K562 (cell line): ENCODE measurements around the gene MMP2. TPM values are rescaled to one million over a fixed set of nuclear protein-coding genes. Genes with fewer than 3 reads are reported as not detected.

Experiments
- ATAC-seq: fragments of 200-7000 bp; cut with Tn5 transposase; 3 replicates; pipeline ENCODE4 v1.9.1; 2020; ENCODE audit warnings: moderate library complexity
- BruUV-seq: library from RNA; stranded (reverse); fragments of 400-500 nt; replicated peaks from 2 replicates; lab custom pipeline; 2021; lab: Mats Ljungman, UMichigan
- CTCF ChIA-PET: fragments of 300-600 bp; formaldehyde crosslinking; extraction: SDS; loops from one replicate; lab custom pipeline; 2021; ENCODE audit warnings: low intra/inter-chr PET ratio; lab: Yijun Ruan, JAX
- POLR2A ChIA-PET: fragments of 300-600, 350-650 bp; sonication (Branson Sonifier 250); formaldehyde crosslinking; extraction: SDS; loops from one replicate; lab custom pipeline; 2021; ENCODE audit warnings: antibody characterized with exemption, inconsistent platforms; lab: Yijun Ruan, JAX
- DNase-seq, 4 experiments: peaks; one replicate each; pipeline versions ENCODE4 v3.0.0 to v3.0.0-alpha.2; 2011 to 2018; ENCODE audit warnings: low spot score in 3 of 4, mixed read lengths in 3 of 4; ENCODE audit errors: extremely low read depth in 1 of 4
- FAIRE-seq: peaks from 2 replicates; lab custom pipeline; 2011; peaks lifted over from hg19 to GRCh38; lab: Jason Lieb, UNC
- H2AFZ ChIP-seq: 2 replicates; pipeline ENCODE4 v1.6.0; 2011; ENCODE audit warnings: low read depth, low read length, control low read depth, inconsistent platforms
- H3K27ac ChIP-seq: fragments of 200-600 bp; 3 replicates; pipeline ENCODE4 v1.8.0; 2011; ENCODE audit warnings: low read depth, mild to moderate bottlenecking, control low read depth, inconsistent platforms, low read length, moderate library complexity, mixed read lengths; ENCODE audit errors: extremely low read depth
- H3K27me3 ChIP-seq, 2 experiments: fragments of 300-600 bp in 1 of 2; 2 replicates in 1 of 2; 3 replicates in 1 of 2; pipeline versions ENCODE4 v1.6.0 to v1.8.0; 2011; ENCODE audit warnings: inconsistent platforms in 2 of 2, low read length in 2 of 2, mild to moderate bottlenecking in 1 of 2, mixed read lengths in 1 of 2, moderate library complexity in 1 of 2; ENCODE audit not compliant: control insufficient read depth in 2 of 2, insufficient read depth in 2 of 2
- H3K36me3 ChIP-seq: fragments of 300-600 bp; 3 replicates; pipeline ENCODE4 v1.8.0; 2011; ENCODE audit warnings: mild to moderate bottlenecking, low read length, inconsistent platforms; ENCODE audit not compliant: control insufficient read depth, insufficient read depth
- H3K4me1 ChIP-seq, 2 experiments: fragments of 200-600 bp in 1 of 2; replicated peaks in 1 of 2; 2 replicates in 1 of 2; 3 replicates in 1 of 2; pipeline versions ENCODE4 v1.5.1 to v1.8.0; 2011; ENCODE audit warnings: inconsistent platforms in 2 of 2, low read length in 2 of 2, mild to moderate bottlenecking in 1 of 2, mixed read lengths in 1 of 2, moderate library complexity in 1 of 2; ENCODE audit not compliant: control insufficient read depth in 2 of 2, insufficient read depth in 2 of 2
- H3K4me2 ChIP-seq: 2 replicates; pipeline ENCODE4 v1.6.1; 2011; ENCODE audit warnings: low read length, control low read depth, inconsistent platforms, mixed read lengths; ENCODE audit not compliant: insufficient read depth
- H3K4me3 ChIP-seq: fragments of 200-600 bp; sonication (generic), shearing (Covaris generic); 2 replicates; pipeline ENCODE4 v1.5.1; 2016; ENCODE audit warnings: control low read depth, inconsistent platforms
- H3K79me2 ChIP-seq: fragments of 200-600 bp; 3 replicates; pipeline ENCODE4 v1.8.0; 2011; ENCODE audit warnings: low read length, inconsistent platforms; ENCODE audit not compliant: control insufficient read depth, insufficient read depth
- H3K9ac ChIP-seq, 2 experiments: 2 replicates each; pipeline versions ENCODE4 v1.6.0 to v1.6.1; 2011; ENCODE audit warnings: low read depth in 2 of 2, low read length in 2 of 2, control low read depth in 1 of 2, inconsistent platforms in 1 of 2, mild to moderate bottlenecking in 1 of 2, mixed read lengths in 1 of 2; ENCODE audit not compliant: insufficient read depth in 1 of 2
- H3K9me1 ChIP-seq: one replicate; pipeline ENCODE4 v1.6.0; 2011; ENCODE audit warnings: inconsistent platforms, mild to moderate bottlenecking, low read length, moderate library complexity; ENCODE audit not compliant: control insufficient read depth, insufficient read depth
- H3K9me3 ChIP-seq: replicated peaks from 2 replicates; pipeline ENCODE4 v1.5.1; 2011; ENCODE audit warnings: low read depth, low read length, inconsistent platforms; ENCODE audit not compliant: control insufficient read depth, insufficient read depth
- H4K20me1 ChIP-seq: replicated peaks from 2 replicates; pipeline ENCODE4 v1.6.1; 2011; ENCODE audit warnings: low read length, inconsistent platforms, mixed read lengths; ENCODE audit not compliant: control insufficient read depth, insufficient read depth
- ATF7 ChIP-seq: fragments of 450-650 bp; IDR thresholded peaks from 2 replicates; pipeline ENCODE4 v1.7.1; 2014; ENCODE audit warnings: mild to moderate bottlenecking, moderate library complexity
- IFI16 ChIP-seq: fragments of 250-450 bp; sonication (Bioruptor Pico); IDR thresholded peaks from 2 replicates; pipeline ENCODE4 v2.1.2; 2022; ENCODE audit warnings: mild to moderate bottlenecking, inconsistent platforms
- NEUROD1 ChIP-seq: fragments of 150-350 bp; IDR thresholded peaks from 2 replicates; pipeline ENCODE4 v1.6.1; 2014; ENCODE audit warnings: borderline replicate concordance, low read length, low read depth; ENCODE audit not compliant: partially characterized antibody
- TOE1 ChIP-seq, 2 experiments: fragments of 450-650 bp in 1 of 2; sonication (generic) in 1 of 2; formaldehyde crosslinking in 1 of 2; IDR thresholded peaks; 2 replicates each; pipeline versions ENCODE4 v1.7.1 to v1.8.0; 2016 to 2022; ENCODE audit warnings: borderline replicate concordance in 2 of 2, mild to moderate bottlenecking in 2 of 2, antibody characterized with exemption in 1 of 2, inconsistent platforms in 1 of 2, low read depth in 1 of 2, missing genetic modification reagents in 1 of 2, moderate library complexity in 1 of 2
- ZNF212 ChIP-seq: fragments of 450-650 bp; formaldehyde crosslinking; IDR thresholded peaks from 2 replicates; pipeline ENCODE4 v1.4.0; 2020; ENCODE audit warnings: mild to moderate bottlenecking
- ZNF830 ChIP-seq: fragments of 250-450 bp; sonication (Bioruptor Pico); IDR thresholded peaks from 2 replicates; pipeline ENCODE4 v1.5.0; 2021; ENCODE audit warnings: mild to moderate bottlenecking
- WGBS: fragments of 100-300 bp; shearing (Covaris generic); methylation state at CpG from one replicate; pipeline ENCODE4 v1.1.6; 2016; ENCODE audit warnings: low coverage, mixed read lengths; ENCODE audit not compliant: insufficient coverage; ENCODE audit errors: missing lambda C conversion rate; 5-methylcytosine and 5-hydroxymethylcytosine counted together
- in situ Hi-C: fragments of 300-500 bp; cut with MboI; formaldehyde crosslinking; loops from 4 replicates; pipeline ENCODE4 v1.15.0; 2018; ENCODE audit warnings: inconsistent platforms, mixed read lengths
- intact Hi-C: fragments of 100-400 bp; cut with micrococcal nuclease; formaldehyde crosslinking; loops from 2 replicates; pipeline ENCODE4 v1.14.2; 2022
- polyA plus RNA-seq, 8 experiments: library from polyadenylated mRNA; depleted of rRNA in 4 of 8; stranded (reverse) in 5 of 8; unstranded in 3 of 8; fragments of >200 nt; fragmentation: Nextera tagmentation in 2 of 8; fragmentation: Illumina TruSeq in 1 of 8; extraction: Ambion mirVana in 2 of 8; extraction: Trizol in 1 of 8; gene quantifications; 2 replicates each; pipeline versions ENCODE4 v1.2.1 to v1.2.3, GENCODE V29; 2011 to 2014; ENCODE audit warnings: inconsistent platforms in 1 of 8, missing spikeins in 1 of 8
- total RNA-seq, 7 experiments: library from RNA; depleted of rRNA in 6 of 7; stranded (reverse); fragments of >200 nt in 6 of 7; fragmentation: Illumina TruSeq in 2 of 7; extraction: Trizol in 2 of 7; gene quantifications; 2 replicates each; pipeline versions ENCODE4 v1.2.1 to v1.2.3, GENCODE V29; 2011 to 2021; ENCODE audit warnings: low replicate concordance in 1 of 7
- TF ChIP-seq, protein P1 (sequence below): fragments of 450-650 bp; IDR thresholded peaks from 2 replicates; pipeline ENCODE4 v1.6.1; 2016; ENCODE audit warnings: borderline replicate concordance
- TF ChIP-seq, protein P2 (sequence below): fragments of 450-650 bp; IDR thresholded peaks from 2 replicates; pipeline ENCODE4 v1.7.0; 2016; ENCODE audit warnings: borderline replicate concordance
- TF ChIP-seq, protein P3 (sequence below): IDR thresholded peaks from 2 replicates; pipeline ENCODE4 v1.6.1; 2012; ENCODE audit warnings: low read depth, low read length, improper control_type of control experiment, borderline replicate concordance
- TF ChIP-seq, protein P4 (sequence below): IDR thresholded peaks from 2 replicates; pipeline ENCODE4 v1.6.1; 2016; ENCODE audit warnings: missing genetic modification characterization, missing compliant biosample characterization
- TF ChIP-seq, protein P5 (sequence below): fragments of 250-450 bp; sonication (Bioruptor Pico); IDR thresholded peaks from 2 replicates; pipeline ENCODE4 v1.8.0; 2022; ENCODE audit warnings: inconsistent platforms

Gene MMP2
- total and polyA plus RNA-seq, 9 of the 15 experiments (the other 6 are each of a cell fraction or from before 2014, with no cell fraction given), result 0.05 to 0.53 TPM; not detected in 7

DNA sequence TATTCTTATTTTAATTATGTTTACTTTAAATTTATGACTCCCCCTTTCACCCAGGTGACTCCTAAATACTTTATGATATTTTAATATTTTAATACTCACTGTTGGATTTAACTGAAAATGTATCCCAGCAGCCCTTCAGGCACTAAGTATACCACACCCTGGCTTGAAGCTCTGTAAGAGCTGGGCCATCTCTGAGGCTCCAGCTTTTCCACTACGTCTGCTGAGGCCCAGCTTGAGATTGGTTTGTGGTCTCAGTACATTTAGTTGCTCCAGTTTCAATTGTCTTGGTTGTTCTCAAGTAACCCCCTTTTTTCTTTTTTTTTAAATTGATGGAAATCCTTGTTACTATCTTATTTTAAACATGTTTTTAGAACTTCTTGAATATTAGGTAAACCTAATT lies 60.5 kb downstream of the MMP2 start (continued):
- TF ChIP-seq, protein P1, sequence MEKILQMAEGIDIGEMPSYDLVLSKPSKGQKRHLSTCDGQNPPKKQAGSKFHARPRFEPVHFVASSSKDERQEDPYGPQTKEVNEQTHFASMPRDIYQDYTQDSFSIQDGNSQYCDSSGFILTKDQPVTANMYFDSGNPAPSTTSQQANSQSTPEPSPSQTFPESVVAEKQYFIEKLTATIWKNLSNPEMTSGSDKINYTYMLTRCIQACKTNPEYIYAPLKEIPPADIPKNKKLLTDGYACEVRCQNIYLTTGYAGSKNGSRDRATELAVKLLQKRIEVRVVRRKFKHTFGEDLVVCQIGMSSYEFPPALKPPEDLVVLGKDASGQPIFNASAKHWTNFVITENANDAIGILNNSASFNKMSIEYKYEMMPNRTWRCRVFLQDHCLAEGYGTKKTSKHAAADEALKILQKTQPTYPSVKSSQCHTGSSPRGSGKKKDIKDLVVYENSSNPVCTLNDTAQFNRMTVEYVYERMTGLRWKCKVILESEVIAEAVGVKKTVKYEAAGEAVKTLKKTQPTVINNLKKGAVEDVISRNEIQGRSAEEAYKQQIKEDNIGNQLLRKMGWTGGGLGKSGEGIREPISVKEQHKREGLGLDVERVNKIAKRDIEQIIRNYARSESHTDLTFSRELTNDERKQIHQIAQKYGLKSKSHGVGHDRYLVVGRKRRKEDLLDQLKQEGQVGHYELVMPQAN, result no peak
- TF ChIP-seq TOE1 (IDR thresholded peaks at IDR 0.05; ENCODE audit: borderline replicate concordance) (no peak), TOE1 (CRISPR knock-in tag; IDR thresholded peaks at IDR 0.05; ENCODE audit: borderline replicate concordance, low read depth) (no peak)

DNA sequence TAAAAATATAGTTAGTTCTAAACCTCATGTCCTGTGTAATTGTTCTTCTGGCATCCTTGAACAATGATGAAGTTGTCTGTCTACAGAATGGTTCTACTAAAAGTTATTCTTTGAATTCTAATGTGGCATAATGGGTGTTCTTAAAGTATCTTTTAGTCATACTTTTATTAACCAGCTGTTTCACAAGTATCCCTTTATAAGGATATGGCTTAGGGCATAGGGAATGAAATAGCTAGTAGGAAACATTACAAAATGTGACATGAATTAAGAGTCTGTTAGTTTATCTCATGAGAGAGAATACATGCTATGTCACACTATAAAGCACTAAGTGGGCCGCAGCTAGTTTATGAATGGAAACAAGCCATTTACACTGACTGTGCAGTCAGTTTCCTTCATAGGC lies 61.2 kb downstream of the MMP2 start:
- CTCF ChIA-PET, result interaction anchor here (1.9 kb wide), 1 partner anchor 75 kb away, joined by 7 read pairs; no protein-coding TSS in a partner anchor
- in situ Hi-C loops, result no loop called here
- 83% methylated on average over 1 of the region's 1 CpG for WGBS
- no peak overlapping the region for H3K4me2 ChIP-seq
- no peak overlapping the region for H3K27ac ChIP-seq
- FAIRE-seq, result no peak
- POLR2A ChIA-PET, result no interaction called here
- TF ChIP-seq ATF7, result no peak
- no peak for TF ChIP-seq NEUROD1
- TF ChIP-seq, protein P2, sequence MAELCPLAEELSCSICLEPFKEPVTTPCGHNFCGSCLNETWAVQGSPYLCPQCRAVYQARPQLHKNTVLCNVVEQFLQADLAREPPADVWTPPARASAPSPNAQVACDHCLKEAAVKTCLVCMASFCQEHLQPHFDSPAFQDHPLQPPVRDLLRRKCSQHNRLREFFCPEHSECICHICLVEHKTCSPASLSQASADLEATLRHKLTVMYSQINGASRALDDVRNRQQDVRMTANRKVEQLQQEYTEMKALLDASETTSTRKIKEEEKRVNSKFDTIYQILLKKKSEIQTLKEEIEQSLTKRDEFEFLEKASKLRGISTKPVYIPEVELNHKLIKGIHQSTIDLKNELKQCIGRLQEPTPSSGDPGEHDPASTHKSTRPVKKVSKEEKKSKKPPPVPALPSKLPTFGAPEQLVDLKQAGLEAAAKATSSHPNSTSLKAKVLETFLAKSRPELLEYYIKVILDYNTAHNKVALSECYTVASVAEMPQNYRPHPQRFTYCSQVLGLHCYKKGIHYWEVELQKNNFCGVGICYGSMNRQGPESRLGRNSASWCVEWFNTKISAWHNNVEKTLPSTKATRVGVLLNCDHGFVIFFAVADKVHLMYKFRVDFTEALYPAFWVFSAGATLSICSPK, result no peak
- TF ChIP-seq, protein P3, sequence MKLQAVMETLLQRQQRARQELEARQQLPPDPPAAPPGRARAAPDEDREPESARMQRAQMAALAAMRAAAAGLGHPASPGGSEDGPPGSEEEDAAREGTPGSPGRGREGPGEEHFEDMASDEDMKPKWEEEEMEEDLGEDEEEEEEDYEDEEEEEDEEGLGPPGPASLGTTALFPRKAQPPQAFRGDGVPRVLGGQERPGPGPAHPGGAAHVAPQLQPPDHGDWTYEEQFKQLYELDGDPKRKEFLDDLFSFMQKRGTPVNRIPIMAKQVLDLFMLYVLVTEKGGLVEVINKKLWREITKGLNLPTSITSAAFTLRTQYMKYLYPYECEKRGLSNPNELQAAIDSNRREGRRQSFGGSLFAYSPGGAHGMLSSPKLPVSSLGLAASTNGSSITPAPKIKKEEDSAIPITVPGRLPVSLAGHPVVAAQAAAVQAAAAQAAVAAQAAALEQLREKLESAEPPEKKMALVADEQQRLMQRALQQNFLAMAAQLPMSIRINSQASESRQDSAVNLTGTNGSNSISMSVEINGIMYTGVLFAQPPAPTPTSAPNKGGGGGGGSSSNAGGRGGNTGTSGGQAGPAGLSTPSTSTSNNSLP, result no peak
- no peak for TF ChIP-seq ZNF830 (CRISPR knock-in tag)
- TF ChIP-seq, protein P4, sequence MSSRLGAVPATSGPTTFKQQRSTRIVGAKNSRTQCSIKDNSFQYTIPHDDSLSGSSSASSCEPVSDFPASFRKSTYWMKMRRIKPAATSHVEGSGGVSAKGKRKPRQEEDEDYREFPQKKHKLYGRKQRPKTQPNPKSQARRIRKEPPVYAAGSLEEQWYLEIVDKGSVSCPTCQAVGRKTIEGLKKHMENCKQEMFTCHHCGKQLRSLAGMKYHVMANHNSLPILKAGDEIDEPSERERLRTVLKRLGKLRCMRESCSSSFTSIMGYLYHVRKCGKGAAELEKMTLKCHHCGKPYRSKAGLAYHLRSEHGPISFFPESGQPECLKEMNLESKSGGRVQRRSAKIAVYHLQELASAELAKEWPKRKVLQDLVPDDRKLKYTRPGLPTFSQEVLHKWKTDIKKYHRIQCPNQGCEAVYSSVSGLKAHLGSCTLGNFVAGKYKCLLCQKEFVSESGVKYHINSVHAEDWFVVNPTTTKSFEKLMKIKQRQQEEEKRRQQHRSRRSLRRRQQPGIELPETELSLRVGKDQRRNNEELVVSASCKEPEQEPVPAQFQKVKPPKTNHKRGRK (tag), result no peak
- TF ChIP-seq ZNF212 (CRISPR knock-in tag), result no peak
- TF ChIP-seq, protein P5, sequence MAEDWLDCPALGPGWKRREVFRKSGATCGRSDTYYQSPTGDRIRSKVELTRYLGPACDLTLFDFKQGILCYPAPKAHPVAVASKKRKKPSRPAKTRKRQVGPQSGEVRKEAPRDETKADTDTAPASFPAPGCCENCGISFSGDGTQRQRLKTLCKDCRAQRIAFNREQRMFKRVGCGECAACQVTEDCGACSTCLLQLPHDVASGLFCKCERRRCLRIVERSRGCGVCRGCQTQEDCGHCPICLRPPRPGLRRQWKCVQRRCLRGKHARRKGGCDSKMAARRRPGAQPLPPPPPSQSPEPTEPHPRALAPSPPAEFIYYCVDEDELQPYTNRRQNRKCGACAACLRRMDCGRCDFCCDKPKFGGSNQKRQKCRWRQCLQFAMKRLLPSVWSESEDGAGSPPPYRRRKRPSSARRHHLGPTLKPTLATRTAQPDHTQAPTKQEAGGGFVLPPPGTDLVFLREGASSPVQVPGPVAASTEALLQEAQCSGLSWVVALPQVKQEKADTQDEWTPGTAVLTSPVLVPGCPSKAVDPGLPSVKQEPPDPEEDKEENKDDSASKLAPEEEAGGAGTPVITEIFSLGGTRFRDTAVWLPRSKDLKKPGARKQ (CRISPR knock-in tag), result no peak
- TF ChIP-seq IFI16, result no peak
- TF ChIP-seq, all 486 proteins: peak for 0
- intact Hi-C loops, result no loop called here
- Histone ChIP-seq H3K9me3 (no peaks in the 10 kb centered on the region), H2AFZ (no peak overlapping the region), H3K4me3 (no peak overlapping the region), H4K20me1 (peaks cover 3% of the 10 kb centered on the region; the same call in 1 of the 2 replicates), H3K9me1 (no peaks in the 10 kb centered on the region), H3K4me1 (no peaks in the 10 kb centered on the region), H3K9ac (no peak overlapping the region), H3K79me2 (no peaks in the 10 kb centered on the region), H3K36me3 (no peaks in the 10 kb centered on the region), H3K27me3 (no peaks in the 10 kb centered on the region)
- BruUV-seq, result no TSS peak
- no peak for ATAC-seq
- DNase-seq, result no peak
